ENCODE measurements around the gene RFX7.
"Not testable (repeated sequence)": the region's sequence is repeated elsewhere in the genome, so short reads cannot be mapped to it uniquely, and the experiment has no call there.

Gene RFX7

GRCh38 chr15:56243163-56244037, at the start of gene RFX7:
TSS of gene RFX7 (minus strand) at chr15:56243879. CDS start at chr15:56243285, 594 bp downstream.
- peak; percentile 75 for DNase-seq

GRCh38 chr15:56292546-56293316, 49.1 kb upstream of the RFX7 start:
- DNase-seq: no peak

GRCh38 chr15:56291741-56292140, 48.1 kb upstream of the RFX7 start:
- no peak for DNase-seq

GRCh38 chr15:56286213-56286612, 42.5 kb upstream of the RFX7 start:
- DNase-seq: no peak

GRCh38 chr15:56281145-56281544, 37.5 kb upstream of the RFX7 start:
- DNase-seq: no peak

GRCh38 chr15:56273724-56274123, 30.0 kb upstream of the RFX7 start:
- no peak for DNase-seq

GRCh38 chr15:56272454-56272853, 28.8 kb upstream of the RFX7 start:
- DNase-seq: no peak

- not testable (repeated sequence) for DNase-seq
These were observed 22.8 kb upstream of the RFX7 start for GRCh38 chr15:56266465-56266864.

- DNase-seq: peak; percentile 30
These were observed 18.3 kb upstream of the RFX7 start for GRCh38 chr15:56261854-56262509.

- DNase-seq: not testable (repeated sequence)
These were observed 13.6 kb upstream of the RFX7 start for GRCh38 chr15:56257306-56257705.

GRCh38 chr15:56254265-56254664, 10.6 kb upstream of the RFX7 start:
- no peak for DNase-seq

- no peak for DNase-seq
These were observed 8.7 kb upstream of the RFX7 start for GRCh38 chr15:56252386-56252785.

GRCh38 chr15:56251315-56252095, 7.8 kb upstream of the RFX7 start:
- no peak for DNase-seq

GRCh38 chr15:56250626-56251025, 6.9 kb upstream of the RFX7 start:
- no peak for DNase-seq

- peak; percentile 68 for DNase-seq
These were observed 5.4 kb upstream of the RFX7 start for GRCh38 chr15:56249092-56249491.

GRCh38 chr15:56248311-56248992, 4.8 kb upstream of the RFX7 start:
- DNase-seq: no peak

- no peak for DNase-seq
These were observed 3.6 kb upstream of the RFX7 start for GRCh38 chr15:56247266-56247665.

- peak; percentile 89 for DNase-seq
These were observed 2.5 kb upstream of the RFX7 start for GRCh38 chr15:56245871-56246814.

- no peak for DNase-seq
These were observed 1.3 kb upstream of the RFX7 start for GRCh38 chr15:56244811-56245576.

Data from EL (cell line).